OCI-LY7 (cell line): ENCODE data around the gene KCNJ9. TPM values are rescaled to one million over a fixed set of nuclear protein-coding genes. Genes with fewer than 3 reads are reported as not detected.

ENCODE experiments used
- BruUV-seq: library from RNA; stranded (reverse); fragments of 400-500 nt; replicated peaks from 2 replicates; lab custom pipeline; 2021; lab: Mats Ljungman, UMichigan
- CTCF ChIA-PET: fragments of 300-600 bp; sonication (Branson Sonifier 250); formaldehyde crosslinking; loops from one replicate; lab custom pipeline; 2022; ENCODE audit warnings: antibody characterized with exemption; ENCODE audit not compliant: unreplicated experiment; lab: Charles Lee
- POLR2A ChIA-PET: fragments of 300-600 bp; sonication (Branson Sonifier 250); formaldehyde crosslinking; loops from one replicate; lab custom pipeline; 2022; ENCODE audit warnings: antibody characterized with exemption; lab: Charles Lee
- DNase-seq: peaks from one replicate; pipeline ENCODE4 v3.0.0-alpha.2; 2015; ENCODE audit warnings: low spot score
- H2AFZ ChIP-seq: fragments of 200-600 bp; sonication (generic), shearing (Covaris generic); 2 replicates; pipeline ENCODE4 v1.6.1; 2014; ENCODE audit warnings: mild to moderate bottlenecking, antibody characterized with exemption, low read length, moderate library complexity
- H3K27ac ChIP-seq: fragments of 200-600 bp; sonication (generic); 2 replicates; pipeline ENCODE4 v1.5.1; 2014; ENCODE audit warnings: mixed run types, low read depth, mild to moderate bottlenecking, moderate library complexity, low read length, inconsistent platforms; ENCODE audit not compliant: poor library complexity, severe bottlenecking
- H3K36me3 ChIP-seq: fragments of 200-600 bp; sonication (generic); 2 replicates; pipeline ENCODE4 v1.6.1; 2014; ENCODE audit warnings: mild to moderate bottlenecking, antibody characterized with exemption, low read length, moderate library complexity, mixed read lengths; ENCODE audit not compliant: insufficient read depth
- H3K4me1 ChIP-seq: fragments of 200-600 bp; sonication (generic); 2 replicates; pipeline ENCODE4 v1.5.1; 2014; ENCODE audit warnings: mild to moderate bottlenecking, low read length; ENCODE audit not compliant: insufficient read depth, poor library complexity, severe bottlenecking
- H3K4me2 ChIP-seq: fragments of 200-600 bp; sonication (generic); 2 replicates; pipeline ENCODE4 v1.6.1; 2014; ENCODE audit warnings: mild to moderate bottlenecking, low read length
- H3K4me3 ChIP-seq: fragments of 200-600 bp; sonication (generic); 2 replicates; pipeline ENCODE4 v1.5.1; 2014; ENCODE audit warnings: mild to moderate bottlenecking, low read depth, low read length; ENCODE audit not compliant: poor library complexity, severe bottlenecking
- H3K79me2 ChIP-seq: fragments of 200-600 bp; sonication (generic); 2 replicates; pipeline ENCODE4 v1.6.1; 2016; ENCODE audit warnings: low read depth, mild to moderate bottlenecking, low read length, moderate library complexity, mixed read lengths; ENCODE audit not compliant: insufficient read depth
- H3K9me2 ChIP-seq: fragments of 200-600 bp; sonication (generic); 2 replicates; pipeline ENCODE4 v1.6.1; 2016; ENCODE audit warnings: mild to moderate bottlenecking, low read length, mixed read lengths; ENCODE audit not compliant: insufficient read depth
- H3K9me3 ChIP-seq: fragments of 200-600 bp; sonication (generic); 2 replicates; pipeline ENCODE4 v1.6.1; 2014; ENCODE audit warnings: mild to moderate bottlenecking, mixed run types, low read length, mixed read lengths
- H4K20me1 ChIP-seq: fragments of 200-600 bp; sonication (generic); 2 replicates; pipeline ENCODE4 v1.6.1; 2014; ENCODE audit warnings: mild to moderate bottlenecking, antibody characterized with exemption, low read length, moderate library complexity, mixed read lengths; ENCODE audit not compliant: insufficient read depth
- CTCF ChIP-seq: fragments of 200-600 bp; sonication (generic); conservative IDR thresholded peaks from 2 replicates; pipeline ENCODE4 v1.5.1; 2014; ENCODE audit warnings: mild to moderate bottlenecking, antibody characterized with exemption, low read length, moderate library complexity, mixed read lengths
- EZH2phosphoT487 ChIP-seq: fragments of 200-600 bp; sonication (generic); IDR thresholded peaks from 2 replicates; pipeline ENCODE4 v1.6.1; 2018; ENCODE audit warnings: low read depth, borderline replicate concordance, mild to moderate bottlenecking, mixed run types, antibody characterized with exemption, low read length, moderate library complexity, mixed read lengths
- intact Hi-C: fragments of 100-400 bp; cut with micrococcal nuclease; formaldehyde crosslinking; loops from one replicate; pipeline ENCODE4 v1.10.0; 2022; ENCODE audit not compliant: unreplicated experiment
- total RNA-seq, 2 experiments: library from RNA; depleted of rRNA in 1 of 2; stranded (reverse); fragments of >200 nt in 1 of 2; shearing (Covaris generic) in 1 of 2; gene quantifications; 2 replicates each; pipeline ENCODE4 v1.2.3, GENCODE V29; 2014 to 2022

KCNJ9 gene
- total RNA-seq, 2 experiments from 2014 or later: not detected

GRCh38 chr1:160076295-160076694 lies 5.0 kb upstream of the KCNJ9 start:
- ChIA-PET CTCF (interaction anchor here (1.3 to 2.8 kb wide), 2 partner anchors 10 to 11 kb away, joined by 4 to 9 read pairs; no protein-coding TSS in a partner anchor), POLR2A (no interaction called here)
- no peaks in the 10 kb centered on the region for H4K20me1 ChIP-seq
- peaks cover 4% of the 10 kb centered on the region for H3K4me1 ChIP-seq
- no peaks in the 10 kb centered on the region for H3K79me2 ChIP-seq
- TF ChIP-seq EZH2phosphoT487 (no peak), CTCF (no peak)
- no peaks in the 10 kb centered on the region for H3K9me2 ChIP-seq
- H3K4me2 ChIP-seq: no peak overlapping the region
- no peak overlapping the region for H3K4me3 ChIP-seq
- intact Hi-C loops: loop anchor here (5.0 kb wide), 1 partner anchor 44 kb away; the partner anchor contains the start of gene PIGM
- no peak overlapping the region for H3K27ac ChIP-seq
- H3K9me3 ChIP-seq: no peaks in the 10 kb centered on the region
- BruUV-seq: no TSS peak
- no peaks in the 10 kb centered on the region for H3K36me3 ChIP-seq
- no peak for DNase-seq
- no peak overlapping the region for H2AFZ ChIP-seq

GRCh38 chr1:160077486-160077885 lies 3.9 kb upstream of the KCNJ9 start:
- Histone ChIP-seq H3K4me3 (no peak overlapping the region), H3K4me2 (no peak overlapping the region), H3K36me3 (no peaks in the 10 kb centered on the region), H4K20me1 (no peaks in the 10 kb centered on the region), H3K27ac (no peak overlapping the region), H2AFZ (no peak overlapping the region), H3K79me2 (no peaks in the 10 kb centered on the region), H3K4me1 (no peaks in the 10 kb centered on the region), H3K9me2 (no peaks in the 10 kb centered on the region), H3K9me3 (no peaks in the 10 kb centered on the region)
- intact Hi-C loops: loop anchor here (5.0 kb wide), 1 partner anchor 45 kb away; the partner anchor contains the start of gene PIGM
- BruUV-seq: no TSS peak
- no peak for DNase-seq
- TF ChIP-seq CTCF (no peak), EZH2phosphoT487 (no peak)
- CTCF ChIA-PET: interaction anchor here (1.8 to 3.4 kb wide), 3 partner anchors 10 to 31 kb away, joined by 5 to 19 read pairs (median 9); no protein-coding TSS in a partner anchor
- POLR2A ChIA-PET: interaction anchor here (0.5 to 2.5 kb wide), 4 partner anchors 11 to 187 kb away, joined by 3 to 7 read pairs (median 4); partner anchors contain the start of gene IGSF8

DNA sequence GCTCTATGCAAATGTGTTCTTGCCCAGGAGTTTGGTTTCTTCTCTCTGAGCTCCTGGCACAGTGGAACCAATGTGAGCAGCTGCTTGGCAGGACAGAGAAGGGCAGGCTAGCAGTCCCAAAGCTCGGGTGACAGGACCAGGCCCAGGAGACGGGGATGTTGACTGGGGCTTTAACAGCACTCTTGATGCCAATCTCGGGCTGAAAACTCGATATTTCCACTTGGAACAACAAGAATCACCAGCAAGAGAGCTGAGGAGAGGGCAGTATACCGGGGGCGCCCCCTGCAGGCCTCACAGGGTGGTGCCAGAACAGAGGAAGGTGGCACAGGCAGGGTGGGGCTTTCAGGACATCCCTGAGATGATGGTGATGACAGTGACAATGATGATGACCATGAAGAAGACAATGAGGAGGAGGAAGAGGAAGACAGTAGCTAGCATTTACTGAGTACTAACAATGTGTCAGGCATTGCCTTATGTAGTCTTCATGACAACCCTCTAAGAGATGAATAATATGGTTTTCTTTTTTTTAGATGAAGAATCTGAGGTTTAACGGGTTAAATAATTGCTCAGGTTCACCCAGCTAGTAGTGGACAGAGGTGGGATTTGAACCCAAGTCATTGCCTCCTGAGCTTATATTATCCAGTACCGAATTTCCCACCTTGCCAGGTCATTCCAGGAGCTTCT lies 2.7 kb upstream of the KCNJ9 start:
- Histone ChIP-seq H3K9me3 (no peaks in the 10 kb centered on the region), H3K4me2 (no peak overlapping the region), H3K79me2 (no peaks in the 10 kb centered on the region), H3K4me3 (no peak overlapping the region), H3K36me3 (no peaks in the 10 kb centered on the region), H3K27ac (no peak overlapping the region), H4K20me1 (no peaks in the 10 kb centered on the region), H2AFZ (no peak overlapping the region), H3K4me1 (no peaks in the 10 kb centered on the region), H3K9me2 (no peaks in the 10 kb centered on the region)
- intact Hi-C loops: loop anchor here (1.0 to 5.0 kb wide), 3 partner anchors 31 to 142 kb away; partner anchors contain the start of gene PIGM
- no peak for TF ChIP-seq EZH2phosphoT487
- TF ChIP-seq CTCF: peak; percentile 97
- ChIA-PET POLR2A (interaction anchor here (1.2 to 2.5 kb wide), 2 partner anchors 20 to 27 kb away, joined by 3 to 7 read pairs; partner anchors contain the start of gene IGSF8), CTCF (interaction anchor here (0.5 to 3.4 kb wide), 7 partner anchors 8 to 75 kb away, joined by 3 to 19 read pairs (median 6); partner anchors contain the start of gene KCNJ10)
- peak; percentile 56 for DNase-seq
- BruUV-seq: no TSS peak
